Head of caudate nucleus (tissue), 42 donors: ENCODE data around the gene DOCK4.

ENCODE experiments used
- DNase-seq, 42 donors: peaks; one replicate each; pipeline versions ENCODE4 v3.0.0 to v3.0.0-alpha.2; 2020 to 2021; ENCODE audit warnings: mixed read lengths in 7 of 42
- intact Hi-C: fragments of 100-400 bp; cut with DNase I; formaldehyde crosslinking; loops from one replicate; pipeline ENCODE4 v1.15.0; 2022

Gene DOCK4

GRCh38 chr7:111753968-111754367 lies 452.2 kb downstream of the DOCK4 start:
- intact Hi-C loops: loop anchor here (5.0 to 10.0 kb wide), 2 partner anchors 103 to 451 kb away; partner anchors contain the start of genes DOCK4 and ZNF277
- DNase-seq: peak in 7 of 42 donors; percentile 32 to 58 (median 48)

GRCh38 chr7:111752022-111752582 lies 454.1 kb downstream of the DOCK4 start:
- intact Hi-C loops: loop anchor here (5.0 to 10.0 kb wide), 2 partner anchors 105 to 453 kb away; partner anchors contain the start of genes DOCK4 and ZNF277
- peak in 41 of 42 donors; percentile 44 to 88 (median 70) for DNase-seq

GRCh38 chr7:111750878-111751277 lies 455.3 kb downstream of the DOCK4 start:
- intact Hi-C loops: loop anchor here (5.0 to 10.0 kb wide), 2 partner anchors 106 to 454 kb away; partner anchors contain the start of genes DOCK4 and ZNF277
- no peak for DNase-seq

GRCh38 chr7:111750228-111750627 lies 456.0 kb downstream of the DOCK4 start:
- DNase-seq: no peak
- intact Hi-C loops: loop anchor here (5.0 to 10.0 kb wide), 2 partner anchors 107 to 455 kb away; partner anchors contain the start of genes DOCK4 and ZNF277

GRCh38 chr7:111749625-111750024 lies 456.6 kb downstream of the DOCK4 start:
- intact Hi-C loops: loop anchor here (5.0 to 10.0 kb wide), 2 partner anchors 108 to 455 kb away; partner anchors contain the start of genes DOCK4 and ZNF277
- no peak for DNase-seq

GRCh38 chr7:111747718-111748117 lies 458.5 kb downstream of the DOCK4 start:
- intact Hi-C loops: no loop called here

GRCh38 chr7:111746950-111747349 lies 459.2 kb downstream of the DOCK4 start:
- DNase-seq: no peak
- intact Hi-C loops: no loop called here

More at GRCh38 chr7:111747718-111748117, 458.5 kb downstream of the DOCK4 start:
- no peak for DNase-seq

GRCh38 chr7:111744501-111745155 lies 461.6 kb downstream of the DOCK4 start:
- no peak for DNase-seq
- intact Hi-C loops: no loop called here

- intact Hi-C loops: no loop called here
- DNase-seq: no peak
These were observed 462.9 kb downstream of the DOCK4 start for GRCh38 chr7:111743244-111743847.

- peak in 39 of 42 donors; percentile 35 to 86 (median 63) for DNase-seq
- intact Hi-C loops: no loop called here
These were observed 464.4 kb downstream of the DOCK4 start for GRCh38 chr7:111741811-111742240.

- intact Hi-C loops: no loop called here
These were observed 465.3 kb downstream of the DOCK4 start for GRCh38 chr7:111740942-111741341.

GRCh38 chr7:111736552-111736874 lies 469.7 kb downstream of the DOCK4 start:
- no peak for DNase-seq
- intact Hi-C loops: no loop called here

More at GRCh38 chr7:111740942-111741341, 465.3 kb downstream of the DOCK4 start:
- DNase-seq: no peak

GRCh38 chr7:111735661-111736551 lies 470.3 kb downstream of the DOCK4 start:
- peak in 30 of 42 donors; percentile 31 to 91 (median 72) for DNase-seq
- intact Hi-C loops: no loop called here

GRCh38 chr7:111734954-111735660 lies 471.1 kb downstream of the DOCK4 start:
- no peak for DNase-seq

GRCh38 chr7:111732923-111733322 lies 473.3 kb downstream of the DOCK4 start:
- intact Hi-C loops: loop anchor here (5.0 kb wide), 1 partner anchor 171 kb away; the partner anchor contains the start of gene IMMP2L
- DNase-seq: no peak

More at GRCh38 chr7:111734954-111735660, 471.1 kb downstream of the DOCK4 start:
- intact Hi-C loops: loop anchor here (5.0 kb wide), 1 partner anchor 173 kb away; the partner anchor contains the start of gene IMMP2L

GRCh38 chr7:111730476-111731300 lies 475.5 kb downstream of the DOCK4 start:
- no peak for DNase-seq
- intact Hi-C loops: loop anchor here (5.0 kb wide), 1 partner anchor 168 kb away; the partner anchor contains the start of gene IMMP2L

GRCh38 chr7:111730057-111730456 lies 476.1 kb downstream of the DOCK4 start:
- intact Hi-C loops: loop anchor here (5.0 kb wide), 1 partner anchor 168 kb away; the partner anchor contains the start of gene IMMP2L
- DNase-seq: no peak
